Astrocyte (in vitro differentiated cells and primary cell): ENCODE results near the gene SERPINI2. TPM values are rescaled to one million over a fixed set of nuclear protein-coding genes. Genes with fewer than 3 reads are reported as not detected.

Source experiments
- DNase-seq: peaks from one replicate; pipeline ENCODE4 v3.0.0-alpha.2; 2010; ENCODE audit warnings: low read depth
- FAIRE-seq: peaks from 2 replicates; lab custom pipeline; 2011; peaks lifted over from hg19 to GRCh38; lab: Jason Lieb, UNC
- H2AFZ ChIP-seq: 2 replicates; pipeline ENCODE4 v1.6.0; 2012; ENCODE audit warnings: low read depth, low read length, inconsistent platforms
- H3K27ac ChIP-seq: 2 replicates; pipeline ENCODE4 v1.5.1; 2011; ENCODE audit warnings: low read depth, low read length, inconsistent platforms
- H3K27me3 ChIP-seq: 2 replicates; pipeline ENCODE4 v1.6.0; 2011; ENCODE audit warnings: low read length, inconsistent platforms; ENCODE audit not compliant: insufficient read depth
- H3K36me3 ChIP-seq: 2 replicates; pipeline ENCODE4 v1.5.1; 2011; ENCODE audit warnings: low read length, inconsistent platforms; ENCODE audit not compliant: insufficient read depth
- H3K4me1 ChIP-seq: 2 replicates; pipeline ENCODE4 v1.5.1; 2011; ENCODE audit warnings: low read length, inconsistent platforms; ENCODE audit not compliant: insufficient read depth
- H3K4me2 ChIP-seq: 2 replicates; pipeline ENCODE4 v1.6.0; 2012; ENCODE audit warnings: low read length, inconsistent platforms
- H3K4me3 ChIP-seq: 2 replicates; pipeline ENCODE4 v1.5.1; 2011; ENCODE audit warnings: low read depth, mild to moderate bottlenecking, low read length, inconsistent platforms; ENCODE audit not compliant: insufficient read depth
- H3K79me2 ChIP-seq: 2 replicates; pipeline ENCODE4 v1.6.0; 2012; ENCODE audit warnings: mild to moderate bottlenecking, low read length, inconsistent platforms; ENCODE audit not compliant: insufficient read depth
- H3K9ac ChIP-seq: 2 replicates; pipeline ENCODE4 v1.6.0; 2012; ENCODE audit warnings: mild to moderate bottlenecking, low read length, inconsistent platforms
- H3K9me3 ChIP-seq: 2 replicates; pipeline ENCODE4 v1.5.1; 2012; ENCODE audit warnings: low read depth, mild to moderate bottlenecking, low read length, inconsistent platforms; ENCODE audit not compliant: insufficient read depth
- H4K20me1 ChIP-seq: 2 replicates; pipeline ENCODE4 v1.6.0; 2012; ENCODE audit warnings: low read length, inconsistent platforms; ENCODE audit not compliant: insufficient read depth
- H3K27ac Mint-ChIP-seq: one replicate; pipeline ENCODE4 v1.8.0; 2021; ENCODE audit warnings: mild to moderate bottlenecking, mixed read lengths; ENCODE audit not compliant: unreplicated experiment
- H3K27me3 Mint-ChIP-seq: one replicate; pipeline ENCODE4 v1.8.0; 2021; ENCODE audit warnings: low read depth, mixed read lengths; ENCODE audit not compliant: unreplicated experiment
- H3K36me3 Mint-ChIP-seq: one replicate; pipeline ENCODE4 v1.8.0; 2021; ENCODE audit warnings: low read depth, mixed read lengths; ENCODE audit not compliant: unreplicated experiment
- H3K4me1 Mint-ChIP-seq: one replicate; pipeline ENCODE4 v1.8.0; 2021; ENCODE audit warnings: low read depth, mixed read lengths; ENCODE audit not compliant: unreplicated experiment
- H3K4me3 Mint-ChIP-seq: one replicate; pipeline ENCODE4 v1.8.0; 2021; ENCODE audit warnings: mild to moderate bottlenecking, moderate library complexity, mixed read lengths; ENCODE audit not compliant: unreplicated experiment
- H3K9me3 Mint-ChIP-seq: one replicate; pipeline ENCODE4 v1.8.0; 2021; ENCODE audit warnings: mild to moderate bottlenecking, mixed read lengths; ENCODE audit not compliant: unreplicated experiment
- CTCF ChIP-seq: IDR thresholded peaks from 2 replicates; pipeline ENCODE4 v1.5.1; 2011; ENCODE audit warnings: low read depth, mild to moderate bottlenecking, inconsistent platforms, low read length, moderate library complexity; ENCODE audit not compliant: insufficient read depth
- EZH2 ChIP-seq: IDR thresholded peaks from 2 replicates; pipeline ENCODE4 v1.6.1; 2012; ENCODE audit warnings: mild to moderate bottlenecking, low read length, inconsistent platforms; ENCODE audit not compliant: insufficient read depth
- total RNA-seq: library from RNA; stranded (reverse); gene quantifications from 2 replicates; pipeline ENCODE4 v1.2.1, GENCODE V29; 2021

Gene SERPINI2
- total RNA-seq, 1 donor from 2014 or later, result 0.32 TPM

- Histone ChIP-seq H3K27me3 (no peaks in the 10 kb centered on the region), H3K4me1 (no peaks in the 10 kb centered on the region), H2AFZ (no peak overlapping the region), H3K36me3 (no peaks in the 10 kb centered on the region), H3K4me2 (no peak overlapping the region), H3K4me3 (no peak overlapping the region), H3K27ac (no peak overlapping the region), H3K79me2 (no peaks in the 10 kb centered on the region), H4K20me1 (no peaks in the 10 kb centered on the region), H3K9me3 (no peaks in the 10 kb centered on the region), H3K9ac (no peak overlapping the region)
- Mint-ChIP-seq H3K27me3 (no peaks in the 10 kb centered on the region), H3K4me1 (no peaks in the 10 kb centered on the region), H3K36me3 (no peaks in the 10 kb centered on the region), H3K9me3 (no peaks in the 10 kb centered on the region), H3K4me3 (no peak overlapping the region), H3K27ac (no peak overlapping the region)
- TF ChIP-seq EZH2, result no peak
- TF ChIP-seq CTCF, result no peak
- FAIRE-seq (no peak), DNase-seq (no peak)
These were observed 77.8 kb downstream of the SERPINI2 start for GRCh38 chr3:167396075-167396474.

- Mint-ChIP-seq H3K27ac (no peak overlapping the region), H3K9me3 (no peaks in the 10 kb centered on the region), H3K4me1 (no peaks in the 10 kb centered on the region), H3K36me3 (no peaks in the 10 kb centered on the region), H3K4me3 (no peak overlapping the region), H3K27me3 (no peaks in the 10 kb centered on the region)
- no peak for DNase-seq
- no peaks in the 10 kb centered on the region for H3K36me3 ChIP-seq
- no peak overlapping the region for H3K9ac ChIP-seq
- FAIRE-seq, result no peak
- H3K4me3 ChIP-seq, result no peak overlapping the region
- TF ChIP-seq CTCF, result no peak
- no peak for TF ChIP-seq EZH2
- no peaks in the 10 kb centered on the region for H3K4me1 ChIP-seq
- H3K79me2 ChIP-seq, result no peaks in the 10 kb centered on the region
- H3K27me3 ChIP-seq, result no peaks in the 10 kb centered on the region
- H4K20me1 ChIP-seq, result no peaks in the 10 kb centered on the region
- no peak overlapping the region for H3K4me2 ChIP-seq
- no peak overlapping the region for H2AFZ ChIP-seq
- H3K9me3 ChIP-seq, result no peaks in the 10 kb centered on the region
- H3K27ac ChIP-seq, result no peak overlapping the region
These were observed 79.8 kb downstream of the SERPINI2 start for GRCh38 chr3:167394003-167394402.

Other genes with a start within 250 kb of the SERPINI2 start
- gene ZBBX, start 93.7 kb downstream of the SERPINI2 start, total RNA-seq, result 0.58 and 1.3 TPM in 2 replicates
- 0.43 and 0.84 TPM in 2 replicates for gene WDR49, start 179.9 kb upstream of the SERPINI2 start, total RNA-seq